ENCODE data around the gene COL23A1.

The COL23A1 gene

GRCh38 chr5:178223196-178223773 is 366.9 kb downstream of the COL23A1 start:
- in situ Hi-C loops (cut with MboI; ENCODE audit: low sequenced_read_pairs, unreplicated experiment), result no loop called here
- TF ChIP-seq CTCF (IDR thresholded peaks at IDR 0.05; ENCODE audit: borderline replicate concordance, control extremely low read depth, extremely low read depth, insufficient read depth, missing control alignments), result no peak
- no peak for DNase-seq (ENCODE audit: low spot score)

- DNase-seq (ENCODE audit: low spot score), result no peak
- in situ Hi-C loops (cut with MboI; ENCODE audit: low sequenced_read_pairs, unreplicated experiment), result no loop called here
- TF ChIP-seq CTCF (IDR thresholded peaks at IDR 0.05; ENCODE audit: borderline replicate concordance, control extremely low read depth, extremely low read depth, insufficient read depth, missing control alignments), result no peak
Measured at GRCh38 chr5:178222292-178222691, 367.9 kb downstream of the COL23A1 start.

- DNase-seq (ENCODE audit: low spot score), result no peak
- no peak for TF ChIP-seq CTCF (IDR thresholded peaks at IDR 0.05; ENCODE audit: borderline replicate concordance, control extremely low read depth, extremely low read depth, insufficient read depth, missing control alignments)
- in situ Hi-C loops (cut with MboI; ENCODE audit: low sequenced_read_pairs, unreplicated experiment), result no loop called here
Measured at GRCh38 chr5:178221853-178222252, 368.3 kb downstream of the COL23A1 start.

GRCh38 chr5:178221282-178221681 is 368.9 kb downstream of the COL23A1 start:
- in situ Hi-C loops (cut with MboI; ENCODE audit: low sequenced_read_pairs, unreplicated experiment), result no loop called here
- no peak for TF ChIP-seq CTCF (IDR thresholded peaks at IDR 0.05; ENCODE audit: borderline replicate concordance, control extremely low read depth, extremely low read depth, insufficient read depth, missing control alignments)
- no peak for DNase-seq (ENCODE audit: low spot score)

- no peak for TF ChIP-seq CTCF (IDR thresholded peaks at IDR 0.05; ENCODE audit: borderline replicate concordance, control extremely low read depth, extremely low read depth, insufficient read depth, missing control alignments)
- DNase-seq (ENCODE audit: low spot score), result no peak
- in situ Hi-C loops (cut with MboI; ENCODE audit: low sequenced_read_pairs, unreplicated experiment), result no loop called here
Measured at GRCh38 chr5:178218827-178219226, 371.4 kb downstream of the COL23A1 start.

GRCh38 chr5:178218237-178218776 is 371.9 kb downstream of the COL23A1 start:
- TF ChIP-seq CTCF (IDR thresholded peaks at IDR 0.05; ENCODE audit: borderline replicate concordance, control extremely low read depth, extremely low read depth, insufficient read depth, missing control alignments), result no peak
- no peak for DNase-seq (ENCODE audit: low spot score)
- in situ Hi-C loops (cut with MboI; ENCODE audit: low sequenced_read_pairs, unreplicated experiment), result no loop called here
